HL-60 (cell line): ENCODE data around the gene FAM124A.

Experiments used
- GABPA ChIP-seq: IDR thresholded peaks from 2 replicates; pipeline ENCODE4 v1.6.1; 2012; ENCODE audit warnings: low read depth
- REST ChIP-seq: IDR thresholded peaks from 2 replicates; pipeline ENCODE4 v1.6.1; 2012; ENCODE audit warnings: low read depth; ENCODE audit not compliant: insufficient replicate concordance
- TF ChIP-seq, protein P1 (sequence below): IDR thresholded peaks from one replicate; pipeline ENCODE4 v1.5.1; 2011; ENCODE audit warnings: low read length, control low read depth, inconsistent platforms; ENCODE audit not compliant: insufficient read depth

GRCh38 chr13:51284339-51284738 is 62.1 kb downstream of the FAM124A start:
- TF ChIP-seq, protein P1, sequence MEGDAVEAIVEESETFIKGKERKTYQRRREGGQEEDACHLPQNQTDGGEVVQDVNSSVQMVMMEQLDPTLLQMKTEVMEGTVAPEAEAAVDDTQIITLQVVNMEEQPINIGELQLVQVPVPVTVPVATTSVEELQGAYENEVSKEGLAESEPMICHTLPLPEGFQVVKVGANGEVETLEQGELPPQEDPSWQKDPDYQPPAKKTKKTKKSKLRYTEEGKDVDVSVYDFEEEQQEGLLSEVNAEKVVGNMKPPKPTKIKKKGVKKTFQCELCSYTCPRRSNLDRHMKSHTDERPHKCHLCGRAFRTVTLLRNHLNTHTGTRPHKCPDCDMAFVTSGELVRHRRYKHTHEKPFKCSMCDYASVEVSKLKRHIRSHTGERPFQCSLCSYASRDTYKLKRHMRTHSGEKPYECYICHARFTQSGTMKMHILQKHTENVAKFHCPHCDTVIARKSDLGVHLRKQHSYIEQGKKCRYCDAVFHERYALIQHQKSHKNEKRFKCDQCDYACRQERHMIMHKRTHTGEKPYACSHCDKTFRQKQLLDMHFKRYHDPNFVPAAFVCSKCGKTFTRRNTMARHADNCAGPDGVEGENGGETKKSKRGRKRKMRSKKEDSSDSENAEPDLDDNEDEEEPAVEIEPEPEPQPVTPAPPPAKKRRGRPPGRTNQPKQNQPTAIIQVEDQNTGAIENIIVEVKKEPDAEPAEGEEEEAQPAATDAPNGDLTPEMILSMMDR = no peak
- no peak for TF ChIP-seq REST
- no peak for TF ChIP-seq GABPA
